COR-L47 (cell line): ENCODE results near the gene PDE6C.
A peak's percentile ranks its signal among the peaks of the same experiment; 100 is the strongest.

Source experiments
- DNase-seq: peaks from one replicate; lab custom pipeline; 2025; lab: John Stamatoyannopoulos, UW

Gene PDE6C

DNA sequence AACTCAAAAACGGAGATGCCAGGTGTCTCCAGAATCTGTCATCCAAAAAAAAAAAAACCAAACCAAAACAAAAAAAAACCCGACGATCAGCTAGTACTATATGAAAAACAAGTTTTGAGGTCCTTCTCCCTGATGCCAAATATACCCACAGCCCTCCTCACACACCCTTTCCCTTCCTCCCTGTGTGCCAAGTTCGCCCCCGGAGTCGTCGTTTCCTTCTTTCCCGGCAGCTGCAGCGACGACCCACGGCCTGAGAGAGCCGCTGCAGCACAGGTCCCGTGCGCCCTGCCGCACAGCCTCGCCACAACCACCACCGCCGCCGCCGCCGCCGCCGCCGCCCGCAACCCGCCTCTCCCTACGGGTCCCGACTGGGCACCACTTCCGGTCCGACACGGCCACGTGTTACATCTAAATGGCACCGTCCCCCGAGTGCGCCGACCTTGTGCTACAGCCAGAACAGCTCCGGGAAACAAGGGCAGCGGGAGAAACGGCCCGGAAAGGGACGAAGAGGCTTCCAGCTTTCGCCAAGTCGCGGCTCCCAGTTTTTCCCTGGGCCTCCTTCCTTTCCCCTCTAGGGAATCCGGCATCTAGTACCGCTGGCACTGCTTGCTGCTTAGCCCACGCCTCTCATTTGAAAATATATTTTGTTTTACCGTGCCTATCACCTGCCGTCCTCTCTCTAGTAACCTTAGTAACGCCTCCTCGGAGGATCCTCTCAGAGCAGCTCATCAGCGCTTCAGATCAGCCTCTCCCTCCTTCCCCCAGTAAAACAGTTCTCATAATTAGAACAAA is 90.1 kb downstream of the PDE6C start, which contains the start of gene FRA10AC1:
Gene FRA10AC1 (minus strand): TSS at position 383 of the 792 bp plus-strand sequence. CDS start 2,486 bp downstream, outside the sequence.
- peak; percentile 61 for DNase-seq

DNA sequence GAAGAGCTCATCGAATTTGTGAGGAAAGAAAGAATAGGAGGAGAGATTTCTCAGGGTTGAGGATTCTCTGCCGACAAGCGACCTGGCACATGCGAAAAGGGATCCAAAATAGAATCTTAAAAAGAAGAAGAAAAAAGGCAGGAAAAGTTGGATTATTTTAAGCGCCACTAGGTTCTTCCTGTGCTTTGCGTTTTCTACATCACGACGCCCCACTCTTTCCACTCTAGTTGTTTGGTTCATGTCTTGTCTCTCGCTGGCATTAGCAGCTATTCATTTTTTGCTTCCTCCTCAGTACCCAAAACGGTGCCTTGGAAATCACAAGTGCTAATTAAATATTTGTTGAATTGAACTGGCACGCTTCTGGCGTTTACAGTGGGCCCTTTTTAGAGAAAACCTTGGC is 90.7 kb downstream of the PDE6C start:
- no peak for DNase-seq

DNA sequence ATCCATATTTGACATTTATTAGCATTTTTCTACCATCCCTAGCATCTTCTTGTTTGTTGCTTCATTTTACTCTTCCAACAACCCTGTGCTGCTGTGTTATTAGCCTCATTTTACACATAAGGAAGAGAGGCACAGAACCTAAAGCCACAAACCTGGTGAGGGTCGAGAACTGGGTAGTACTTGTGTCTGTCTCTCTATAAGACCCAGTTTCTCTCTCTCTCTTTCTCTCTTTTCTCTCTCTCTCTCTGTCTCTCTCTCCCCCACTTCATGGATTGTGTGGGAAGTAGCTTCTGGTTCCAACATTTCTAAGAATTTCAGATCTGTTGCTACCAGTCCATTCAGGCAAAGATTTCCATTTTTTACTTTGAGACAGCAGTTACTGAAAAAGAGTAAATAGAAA is 91.5 kb downstream of the PDE6C start:
- DNase-seq, result no peak

DNA sequence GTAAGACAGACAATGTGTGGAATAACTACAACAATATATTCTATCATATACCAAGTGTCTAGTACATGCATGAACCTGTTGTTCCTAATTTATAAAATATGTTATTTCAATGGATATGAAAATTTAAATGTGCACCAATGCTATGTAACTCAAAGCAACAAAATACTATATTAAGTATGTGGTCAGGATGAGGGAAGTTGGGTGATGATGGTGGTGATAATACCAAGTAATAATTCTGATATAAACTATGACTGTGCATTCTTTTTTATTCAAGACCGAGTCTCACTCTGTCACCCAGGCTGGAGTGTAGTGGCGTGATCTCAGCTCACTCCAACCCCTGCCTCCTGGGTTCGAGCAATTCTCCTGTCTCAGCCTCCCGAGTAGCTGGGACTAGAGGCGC is 92.1 kb downstream of the PDE6C start:
- DNase-seq, result no peak

DNA sequence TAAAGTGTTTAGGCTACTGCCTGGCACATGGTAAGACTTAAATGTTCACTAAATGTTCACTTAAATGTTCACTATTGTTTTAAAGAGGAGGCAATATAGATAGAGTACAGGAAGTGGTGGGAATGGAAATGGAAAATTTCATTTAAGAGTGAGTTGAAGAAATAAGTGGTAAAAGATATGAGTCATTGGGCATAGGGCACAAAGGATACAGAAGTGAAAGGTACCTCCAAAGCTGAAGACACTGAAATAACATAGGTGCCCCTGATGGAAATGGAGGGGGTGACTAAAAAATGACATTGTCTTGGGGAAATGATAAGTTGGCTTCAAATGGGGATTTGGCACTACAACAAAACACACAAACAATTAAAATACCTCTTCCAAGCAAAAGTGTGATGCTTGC is 95.3 kb downstream of the PDE6C start:
- DNase-seq, result no peak

DNA sequence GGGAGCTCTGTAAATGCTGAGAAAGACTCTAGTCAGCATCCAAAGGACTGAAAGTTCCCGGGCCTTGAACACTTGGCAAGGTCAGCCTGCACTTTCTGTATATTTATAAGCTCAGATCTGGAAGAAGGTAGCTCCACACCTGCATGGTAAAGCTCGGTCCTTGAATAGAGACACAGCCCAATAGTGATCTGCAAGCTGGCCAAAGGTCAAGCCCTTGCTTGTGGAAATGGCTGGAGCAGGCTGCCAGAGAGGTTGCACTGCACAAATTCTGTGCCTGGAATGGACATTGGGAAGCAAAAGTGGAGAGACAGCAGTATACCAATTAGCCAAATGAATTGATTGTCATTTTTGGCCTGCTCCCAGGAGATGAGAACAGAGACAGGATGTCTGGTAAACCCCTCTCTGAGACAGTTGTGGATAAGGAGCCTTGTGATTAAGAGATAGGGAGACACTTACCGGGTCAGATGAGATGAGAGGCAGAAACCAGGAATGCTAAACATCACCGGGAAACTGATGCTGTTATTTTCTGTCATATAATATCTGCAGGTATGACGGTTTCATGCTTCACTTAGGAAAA is 98.1 kb downstream of the PDE6C start:
- DNase-seq, result no peak

DNA sequence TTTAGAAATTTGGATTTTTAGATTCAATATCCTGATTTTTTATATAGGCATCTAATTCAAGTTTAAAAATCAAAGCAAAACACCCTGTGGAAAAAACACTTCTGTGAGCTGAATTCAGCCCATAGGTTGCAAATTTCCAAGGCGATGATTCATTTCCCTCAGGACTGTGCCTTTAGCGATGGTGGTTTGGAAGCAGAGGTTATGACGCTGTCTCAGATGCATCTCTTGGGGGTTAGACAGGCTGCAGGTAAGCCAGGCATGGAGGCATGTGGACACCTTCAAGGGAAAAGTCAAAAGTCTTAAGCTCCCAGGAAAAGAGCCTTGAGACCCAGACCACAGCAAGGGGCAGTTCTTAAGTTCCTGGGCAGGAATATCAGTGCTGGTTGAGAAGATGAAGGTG is 99.6 kb downstream of the PDE6C start:
- no peak for DNase-seq

DNA sequence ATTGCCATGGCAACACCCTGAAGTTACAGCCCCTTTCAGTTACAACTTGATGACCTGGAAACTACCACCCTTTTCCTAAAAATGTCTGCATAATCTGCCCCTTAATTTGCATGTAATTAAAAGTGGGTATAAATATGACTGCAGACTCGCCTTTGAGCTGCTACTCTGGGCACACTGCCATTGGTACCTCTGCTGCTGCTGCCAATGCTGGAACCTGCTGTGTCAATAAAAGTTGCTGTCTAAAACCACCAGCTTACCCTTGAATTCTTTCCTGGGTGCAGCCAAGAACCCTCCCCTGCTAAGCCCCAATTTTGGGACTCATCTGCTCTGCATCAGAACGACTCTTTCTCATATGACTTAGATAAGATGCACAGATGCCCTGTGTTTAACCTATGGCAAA is 100.3 kb downstream of the PDE6C start:
- DNase-seq, result no peak

DNA sequence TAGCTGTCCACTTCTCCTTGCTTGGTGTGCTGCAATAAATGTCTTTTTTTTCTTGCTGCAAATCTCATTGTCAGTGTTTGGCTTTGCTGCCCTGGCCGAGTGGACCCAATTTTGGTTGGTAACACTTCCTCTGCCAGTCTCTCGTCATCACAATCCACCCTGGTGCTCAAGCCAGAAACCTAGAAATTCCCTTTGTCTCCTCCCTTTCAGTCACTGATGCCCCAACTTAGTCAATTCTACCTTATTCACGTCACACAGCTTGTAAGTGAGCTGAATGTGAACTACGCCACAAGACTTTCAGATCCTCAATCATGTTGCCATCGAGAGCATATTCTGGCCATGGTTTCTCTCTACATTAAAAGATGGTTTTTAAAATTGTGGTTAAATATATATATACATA is 103.0 kb downstream of the PDE6C start:
- DNase-seq, result no peak
